Measurements from ENCODE around the gene TRANK1. TPM values are rescaled to one million over a fixed set of nuclear protein-coding genes. Genes with fewer than 3 reads are reported as not detected.

TRANK1 gene
- total RNA-seq, 1 donor from 2014 or later, result 2.1 TPM

GRCh38 chr3:36817806-36818533 is 126.9 kb downstream of the TRANK1 start:
- DNase-seq, result no peak
- Mint-ChIP-seq H3K9me3 (no peaks in the 10 kb centered on the region), H3K27ac (no peak overlapping the region)

GRCh38 chr3:36815375-36815774 is 129.5 kb downstream of the TRANK1 start:
- intact Hi-C loops (cut with micrococcal nuclease), result no loop called here
- H3K36me3 Mint-ChIP-seq (ENCODE audit: low read depth), result no peaks in the 10 kb centered on the region
- H3K4me3 Mint-ChIP-seq, result no peak overlapping the region
- H3K27me3 Mint-ChIP-seq, result peaks cover 11% of the 10 kb centered on the region
- H3K27ac Mint-ChIP-seq, result no peak overlapping the region
- H3K4me1 Mint-ChIP-seq, result no peaks in the 10 kb centered on the region
- H3K9me3 Mint-ChIP-seq, result no peaks in the 10 kb centered on the region
- no peak for DNase-seq

More at GRCh38 chr3:36817806-36818533, 126.9 kb downstream of the TRANK1 start:
- no peaks in the 10 kb centered on the region for H3K36me3 Mint-ChIP-seq (ENCODE audit: low read depth)
- no peaks in the 10 kb centered on the region for H3K4me1 Mint-ChIP-seq
- peaks cover 6% of the 10 kb centered on the region for H3K27me3 Mint-ChIP-seq
- H3K4me3 Mint-ChIP-seq, result no peak overlapping the region
- intact Hi-C loops (cut with micrococcal nuclease), result no loop called here

DNA sequence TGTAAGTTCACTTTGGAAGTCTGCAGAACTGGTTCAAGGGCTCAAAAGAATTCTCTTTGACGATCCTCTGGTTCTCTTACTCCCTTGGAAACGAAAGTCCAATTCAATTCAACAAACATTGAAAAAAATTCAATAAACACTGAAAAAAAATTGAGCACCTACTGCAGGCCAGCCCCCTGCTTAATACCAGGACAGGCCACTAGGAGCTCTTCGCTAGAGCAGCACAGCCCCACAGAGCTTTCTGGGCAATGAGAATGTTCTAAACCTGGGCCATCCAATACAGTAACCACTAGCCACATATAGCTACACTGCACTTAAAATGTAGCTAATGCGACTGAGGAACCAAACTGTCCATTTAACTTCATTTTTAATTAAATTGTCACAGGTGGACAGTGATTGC is 130.1 kb downstream of the TRANK1 start:
- no peak overlapping the region for H3K4me3 Mint-ChIP-seq
- H3K9me3 Mint-ChIP-seq, result no peaks in the 10 kb centered on the region
- no peak for DNase-seq
- intact Hi-C loops (cut with micrococcal nuclease), result no loop called here
- no peaks in the 10 kb centered on the region for H3K4me1 Mint-ChIP-seq
- peaks cover 11% of the 10 kb centered on the region for H3K27me3 Mint-ChIP-seq
- no peaks in the 10 kb centered on the region for H3K36me3 Mint-ChIP-seq (ENCODE audit: low read depth)
- no peak overlapping the region for H3K27ac Mint-ChIP-seq

DNA sequence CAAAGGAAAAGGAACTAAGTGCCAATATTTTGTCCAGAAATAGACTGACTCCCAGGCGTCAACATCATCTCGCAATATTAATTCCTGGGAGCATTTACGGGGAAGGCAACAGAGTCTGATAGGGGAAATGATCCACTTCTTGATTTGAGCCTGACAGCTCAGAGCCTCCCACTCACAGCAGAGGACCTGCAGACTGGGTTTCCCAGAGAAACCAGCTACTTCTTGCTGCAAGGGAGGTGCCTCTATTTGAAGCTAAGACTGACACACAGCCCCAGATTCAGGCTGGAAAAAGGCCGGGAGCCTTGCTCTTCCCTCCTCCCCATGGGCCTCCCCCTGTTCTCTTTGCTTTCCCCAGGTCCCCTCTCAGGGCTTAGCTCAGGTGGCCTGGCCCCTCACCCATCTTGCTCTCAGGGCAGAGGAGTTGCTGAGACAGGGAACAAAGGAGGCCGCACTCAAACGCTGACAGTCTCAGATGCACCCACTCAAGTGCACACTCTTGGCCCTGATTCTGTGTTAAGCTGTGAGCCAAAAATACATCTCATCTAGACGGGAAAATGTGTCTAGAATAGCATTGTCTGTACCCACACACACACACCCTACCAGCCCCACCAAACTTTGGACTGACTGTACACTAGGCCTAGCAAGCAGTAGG is 130.7 kb downstream of the TRANK1 start:
- Mint-ChIP-seq H3K4me3 (no peak overlapping the region), H3K27ac (no peak overlapping the region), H3K9me3 (no peaks in the 10 kb centered on the region), H3K4me1 (no peaks in the 10 kb centered on the region), H3K27me3 (peaks cover 11% of the 10 kb centered on the region), H3K36me3 (ENCODE audit: low read depth) (no peaks in the 10 kb centered on the region)
- no peak for DNase-seq
- intact Hi-C loops (cut with micrococcal nuclease), result no loop called here

GRCh38 chr3:36813305-36813704 is 131.5 kb downstream of the TRANK1 start:
- Mint-ChIP-seq H3K9me3 (no peaks in the 10 kb centered on the region), H3K27me3 (peaks cover 16% of the 10 kb centered on the region), H3K4me1 (no peaks in the 10 kb centered on the region), H3K36me3 (ENCODE audit: low read depth) (no peaks in the 10 kb centered on the region), H3K27ac (no peak overlapping the region), H3K4me3 (no peak overlapping the region)
- no peak for DNase-seq
- intact Hi-C loops (cut with micrococcal nuclease), result no loop called here

DNA sequence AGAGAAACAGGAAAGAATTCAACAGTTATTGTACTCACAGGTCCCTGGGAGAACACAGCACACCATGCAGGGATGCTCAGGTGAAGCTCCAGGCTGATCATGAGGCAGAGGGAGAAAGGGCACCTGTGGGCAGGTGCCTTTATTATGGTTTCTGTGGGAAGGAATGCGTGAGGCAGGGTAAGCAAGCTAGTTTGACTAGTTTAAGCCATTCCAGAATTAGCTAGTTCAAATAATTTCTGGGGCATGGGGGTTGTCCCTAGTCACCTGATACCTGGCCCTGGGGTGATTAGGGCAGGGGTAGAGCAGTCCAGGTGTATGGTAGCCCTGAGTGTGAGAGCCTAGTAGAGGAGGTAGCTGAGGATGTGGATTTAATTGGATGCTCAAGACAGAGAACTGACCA is 132.6 kb downstream of the TRANK1 start:
- intact Hi-C loops (cut with micrococcal nuclease), result no loop called here
- DNase-seq, result no peak
- Mint-ChIP-seq H3K27ac (no peak overlapping the region), H3K27me3 (peaks cover 20% of the 10 kb centered on the region), H3K4me1 (no peaks in the 10 kb centered on the region), H3K36me3 (ENCODE audit: low read depth) (no peaks in the 10 kb centered on the region), H3K9me3 (no peaks in the 10 kb centered on the region), H3K4me3 (no peak overlapping the region)

- Mint-ChIP-seq H3K27me3 (peaks cover 22% of the 10 kb centered on the region), H3K9me3 (no peaks in the 10 kb centered on the region), H3K36me3 (ENCODE audit: low read depth) (no peaks in the 10 kb centered on the region), H3K27ac (no peak overlapping the region), H3K4me1 (no peaks in the 10 kb centered on the region), H3K4me3 (no peak overlapping the region)
- DNase-seq, result no peak
- intact Hi-C loops (cut with micrococcal nuclease), result no loop called here
Measured at GRCh38 chr3:36811768-36812167, 133.1 kb downstream of the TRANK1 start.

DNA sequence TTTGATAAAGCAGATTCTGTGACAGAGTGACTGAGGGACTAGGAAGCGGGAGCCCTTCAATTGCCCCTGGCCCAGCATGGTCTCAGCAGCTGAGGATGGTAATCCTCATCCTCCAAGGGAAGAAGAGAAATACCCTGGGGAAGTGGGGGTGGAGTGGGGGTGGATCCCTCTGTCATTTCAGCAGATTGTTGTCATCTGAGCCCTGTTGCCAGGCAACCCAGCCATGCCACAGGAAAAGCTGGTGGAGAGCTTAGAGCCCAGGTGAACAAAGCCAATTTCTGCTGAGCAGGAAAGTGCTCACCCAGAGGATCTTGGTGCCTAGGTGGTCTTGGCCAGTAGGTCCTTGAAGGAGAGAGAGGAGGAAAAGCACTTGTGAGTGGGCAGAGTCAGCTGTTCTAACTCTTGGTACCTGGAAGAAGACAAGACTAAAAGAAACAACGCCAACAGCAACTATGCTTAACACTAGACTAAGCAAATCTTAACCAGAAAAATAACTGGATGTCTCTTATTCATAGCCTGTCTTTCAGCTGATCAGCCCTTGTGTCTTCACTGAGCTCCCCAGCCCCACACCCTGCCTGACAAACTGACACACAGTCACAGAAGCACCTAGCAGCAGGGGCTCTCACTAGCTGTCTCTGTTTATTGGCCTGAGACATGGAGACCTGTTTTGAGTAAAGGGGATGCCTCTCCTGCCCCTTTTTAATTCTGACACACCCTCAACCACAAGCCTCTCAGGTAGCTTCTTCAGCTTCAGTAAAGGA is 140.4 kb downstream of the TRANK1 start:
- no peak for DNase-seq
- H3K27me3 Mint-ChIP-seq, result peaks cover 27% of the 10 kb centered on the region
- no peak overlapping the region for H3K27ac Mint-ChIP-seq
- H3K9me3 Mint-ChIP-seq, result no peaks in the 10 kb centered on the region
- no peak overlapping the region for H3K4me3 Mint-ChIP-seq
- H3K4me1 Mint-ChIP-seq, result no peaks in the 10 kb centered on the region
- intact Hi-C loops (cut with micrococcal nuclease), result loop anchor here (5.0 kb wide), 1 partner anchor 1073 kb away; no protein-coding TSS in a partner anchor
- H3K36me3 Mint-ChIP-seq (ENCODE audit: low read depth), result no peaks in the 10 kb centered on the region

- Mint-ChIP-seq H3K36me3 (ENCODE audit: low read depth) (no peaks in the 10 kb centered on the region), H3K27ac (no peak overlapping the region), H3K27me3 (peaks cover 21% of the 10 kb centered on the region), H3K4me3 (no peak overlapping the region), H3K4me1 (no peaks in the 10 kb centered on the region), H3K9me3 (no peaks in the 10 kb centered on the region)
- no peak for DNase-seq
- intact Hi-C loops (cut with micrococcal nuclease), result no loop called here
Measured at GRCh38 chr3:36803091-36803791, 141.6 kb downstream of the TRANK1 start.

GRCh38 chr3:36800533-36801116 is 144.2 kb downstream of the TRANK1 start:
- intact Hi-C loops (cut with micrococcal nuclease), result no loop called here
- no peaks in the 10 kb centered on the region for H3K9me3 Mint-ChIP-seq
- no peaks in the 10 kb centered on the region for H3K4me1 Mint-ChIP-seq
- H3K27me3 Mint-ChIP-seq, result peaks cover 12% of the 10 kb centered on the region
- DNase-seq, result no peak
- H3K36me3 Mint-ChIP-seq (ENCODE audit: low read depth), result no peaks in the 10 kb centered on the region
- no peak overlapping the region for H3K27ac Mint-ChIP-seq
- no peak overlapping the region for H3K4me3 Mint-ChIP-seq

GRCh38 chr3:36796881-36797280 is 148.0 kb downstream of the TRANK1 start:
- Mint-ChIP-seq H3K27me3 (peaks cover 15% of the 10 kb centered on the region), H3K4me1 (no peaks in the 10 kb centered on the region), H3K36me3 (ENCODE audit: low read depth) (no peaks in the 10 kb centered on the region), H3K9me3 (no peaks in the 10 kb centered on the region), H3K27ac (no peak overlapping the region), H3K4me3 (no peak overlapping the region)
- intact Hi-C loops (cut with micrococcal nuclease), result no loop called here
- DNase-seq, result peak; percentile 40

DNA sequence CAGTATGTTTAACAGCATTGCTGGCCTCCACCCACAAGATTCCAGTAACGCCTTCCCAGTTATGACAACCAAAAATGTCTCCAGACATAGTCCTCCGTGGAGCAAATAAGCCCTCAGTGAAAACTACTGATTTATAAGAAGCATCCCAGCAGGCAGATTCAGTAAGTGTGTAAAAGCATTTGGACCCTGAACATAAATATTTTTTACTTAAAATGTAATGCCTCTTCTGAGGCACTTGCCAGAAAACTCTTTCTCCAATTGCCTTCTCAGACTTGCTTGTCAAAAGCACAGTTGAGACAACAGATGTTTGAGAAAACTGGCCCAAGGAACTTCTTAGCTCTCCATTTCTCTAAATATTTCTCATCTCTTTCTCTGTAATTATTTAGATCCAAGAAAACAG is 148.7 kb downstream of the TRANK1 start:
- no peak overlapping the region for H3K4me3 Mint-ChIP-seq
- no peaks in the 10 kb centered on the region for H3K4me1 Mint-ChIP-seq
- peaks cover 14% of the 10 kb centered on the region for H3K27me3 Mint-ChIP-seq
- no peaks in the 10 kb centered on the region for H3K9me3 Mint-ChIP-seq
- intact Hi-C loops (cut with micrococcal nuclease), result no loop called here
- H3K27ac Mint-ChIP-seq, result no peak overlapping the region
- peak; percentile 6 for DNase-seq
- no peaks in the 10 kb centered on the region for H3K36me3 Mint-ChIP-seq (ENCODE audit: low read depth)

- intact Hi-C loops (cut with micrococcal nuclease), result no loop called here
- H3K27me3 Mint-ChIP-seq, result peaks cover 14% of the 10 kb centered on the region
- no peak overlapping the region for H3K4me3 Mint-ChIP-seq
- no peaks in the 10 kb centered on the region for H3K4me1 Mint-ChIP-seq
- no peaks in the 10 kb centered on the region for H3K36me3 Mint-ChIP-seq (ENCODE audit: low read depth)
- H3K9me3 Mint-ChIP-seq, result no peaks in the 10 kb centered on the region
- no peak overlapping the region for H3K27ac Mint-ChIP-seq
- DNase-seq, result no peak
Measured at GRCh38 chr3:36795622-36796021, 149.2 kb downstream of the TRANK1 start.
